ENCODE results near the gene ALLC.

GRCh38 chr2:3633089-3633981 lies 24.7 kb upstream of the ALLC start:
- TF ChIP-seq CTCF (conservative IDR thresholded peaks at IDR 0.05 in 1 of 2, IDR thresholded peaks at IDR 0.05 in 1 of 2; ENCODE audit: low read depth in 1 of 2, low read length in 2 of 2) (no peak), EZH2 (IDR thresholded peaks at IDR 0.05; ENCODE audit: low read length, missing control alignments) (no peak)
